ENCODE results near the gene ADTRP.

The ADTRP gene

DNA sequence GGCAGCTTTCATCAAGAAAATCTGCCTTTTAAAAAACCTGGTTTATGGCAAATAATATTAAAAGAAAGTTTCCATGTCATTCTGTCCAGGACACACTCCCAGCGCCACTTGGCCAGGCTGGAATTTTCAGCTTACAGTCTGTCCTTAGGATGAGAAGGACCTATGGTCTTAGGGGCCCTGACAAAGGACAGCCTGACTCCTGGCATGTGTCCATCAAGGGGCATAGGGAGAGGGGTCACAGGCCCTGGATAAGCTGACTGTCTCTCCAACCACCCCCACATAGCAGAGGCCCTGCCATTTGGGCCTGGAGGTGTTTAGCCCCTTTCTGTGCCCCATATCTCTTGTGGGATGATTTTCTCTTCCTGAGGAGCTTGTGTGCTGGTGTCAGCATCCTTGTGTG lies 60.6 kb downstream of the ADTRP start:
- no peak for DNase-seq
- no peaks in the 10 kb centered on the region for H3K9me3 ChIP-seq (ENCODE audit: control insufficient read depth, low read length)
- no peak overlapping the region for H3K27ac ChIP-seq (ENCODE audit: insufficient read depth, low read length, poor library complexity, severe bottlenecking)
- H3K36me3 ChIP-seq (ENCODE audit: control insufficient read depth, insufficient read depth, low read length) = peaks cover 25% of the 10 kb centered on the region
- no peak overlapping the region for H3K4me3 ChIP-seq (ENCODE audit: insufficient read depth, low read depth, low read length, poor library complexity, severe bottlenecking)
- no peaks in the 10 kb centered on the region for H3K27me3 ChIP-seq (replicated peaks; ENCODE audit: control insufficient read depth, insufficient read depth, low read length, poor library complexity, severe bottlenecking)
- peaks cover 17% of the 10 kb centered on the region for H3K4me1 ChIP-seq (ENCODE audit: control insufficient read depth, insufficient read depth, low read length, poor library complexity, severe bottlenecking)

DNA sequence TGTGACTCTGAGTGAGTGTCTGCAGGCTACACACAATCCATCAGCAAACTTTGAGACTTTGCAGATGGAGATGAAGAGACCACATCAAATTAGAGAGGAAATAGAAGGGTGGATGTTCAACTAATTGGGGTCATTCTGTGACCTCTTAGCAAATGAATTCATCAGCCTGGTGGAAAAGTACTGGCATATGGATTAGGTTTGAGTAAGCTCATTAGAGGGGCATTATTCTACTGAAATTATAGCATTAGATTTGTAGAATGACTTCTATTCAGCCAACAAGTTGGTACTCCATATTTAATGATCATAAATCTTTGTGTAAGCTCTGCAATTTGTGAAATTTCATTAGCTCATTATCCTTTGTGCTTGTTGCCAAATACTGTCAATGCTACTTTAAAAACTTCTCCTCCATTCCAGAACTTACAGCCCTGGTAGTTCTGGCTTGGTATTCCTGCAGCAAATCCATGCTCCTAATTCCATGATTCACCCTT lies 63.8 kb downstream of the ADTRP start:
- Histone ChIP-seq H3K27ac (ENCODE audit: insufficient read depth, low read length, poor library complexity, severe bottlenecking) (peak overlapping the region; percentile 54), H3K4me1 (ENCODE audit: control insufficient read depth, insufficient read depth, low read length, poor library complexity, severe bottlenecking) (peaks cover 48% of the 10 kb centered on the region)

GRCh38 chr6:11714116-11714797 lies 64.3 kb downstream of the ADTRP start:
- no peak for DNase-seq
- Histone ChIP-seq H3K27ac (ENCODE audit: insufficient read depth, low read length, poor library complexity, severe bottlenecking) (peak overlapping the region; percentile 54), H3K9me3 (ENCODE audit: control insufficient read depth, low read length) (no peaks in the 10 kb centered on the region), H3K36me3 (ENCODE audit: control insufficient read depth, insufficient read depth, low read length) (peaks cover 11% of the 10 kb centered on the region), H3K4me3 (ENCODE audit: insufficient read depth, low read depth, low read length, poor library complexity, severe bottlenecking) (no peak overlapping the region), H3K4me1 (ENCODE audit: control insufficient read depth, insufficient read depth, low read length, poor library complexity, severe bottlenecking) (peaks cover 53% of the 10 kb centered on the region), H3K27me3 (replicated peaks; ENCODE audit: control insufficient read depth, insufficient read depth, low read length, poor library complexity, severe bottlenecking) (no peaks in the 10 kb centered on the region)

More for the DNA sequence above, 63.8 kb downstream of the ADTRP start:
- peaks cover 16% of the 10 kb centered on the region for H3K36me3 ChIP-seq (ENCODE audit: control insufficient read depth, insufficient read depth, low read length)
- no peak overlapping the region for H3K4me3 ChIP-seq (ENCODE audit: insufficient read depth, low read depth, low read length, poor library complexity, severe bottlenecking)
- no peaks in the 10 kb centered on the region for H3K27me3 ChIP-seq (replicated peaks; ENCODE audit: control insufficient read depth, insufficient read depth, low read length, poor library complexity, severe bottlenecking)
- H3K9me3 ChIP-seq (ENCODE audit: control insufficient read depth, low read length) = no peaks in the 10 kb centered on the region
- DNase-seq = no peak

DNA sequence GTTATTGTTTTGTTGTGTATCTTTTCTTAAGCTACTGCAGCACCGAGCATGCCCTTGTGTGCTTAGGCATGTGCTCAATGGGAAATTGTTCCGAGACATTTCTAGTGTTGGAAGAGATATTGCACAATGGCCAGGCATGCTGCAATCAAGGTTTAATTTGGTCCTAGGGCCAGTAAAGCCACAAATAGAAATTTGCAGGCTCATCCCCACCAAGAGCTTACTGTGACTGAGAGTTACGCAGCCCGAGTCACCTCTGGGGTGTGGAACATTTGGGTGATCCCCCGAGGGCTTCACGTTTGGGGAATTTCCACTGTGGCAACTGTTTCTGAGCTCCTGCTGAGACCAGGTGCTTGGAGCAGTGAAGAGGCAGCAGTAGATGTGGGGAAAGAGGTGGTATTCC lies 65.8 kb downstream of the ADTRP start:
- DNase-seq = no peak
- Histone ChIP-seq H3K27me3 (replicated peaks; ENCODE audit: control insufficient read depth, insufficient read depth, low read length, poor library complexity, severe bottlenecking) (no peaks in the 10 kb centered on the region), H3K9me3 (ENCODE audit: control insufficient read depth, low read length) (no peaks in the 10 kb centered on the region), H3K4me3 (ENCODE audit: insufficient read depth, low read depth, low read length, poor library complexity, severe bottlenecking) (no peak overlapping the region), H3K36me3 (ENCODE audit: control insufficient read depth, insufficient read depth, low read length) (no peaks in the 10 kb centered on the region), H3K4me1 (ENCODE audit: control insufficient read depth, insufficient read depth, low read length, poor library complexity, severe bottlenecking) (peaks cover 53% of the 10 kb centered on the region), H3K27ac (ENCODE audit: insufficient read depth, low read length, poor library complexity, severe bottlenecking) (peak overlapping the region; percentile 55)

- DNase-seq = no peak
- Histone ChIP-seq H3K27ac (ENCODE audit: insufficient read depth, low read length, poor library complexity, severe bottlenecking) (peak overlapping the region; percentile 55), H3K4me1 (ENCODE audit: control insufficient read depth, insufficient read depth, low read length, poor library complexity, severe bottlenecking) (peaks cover 53% of the 10 kb centered on the region), H3K36me3 (ENCODE audit: control insufficient read depth, insufficient read depth, low read length) (no peaks in the 10 kb centered on the region), H3K27me3 (replicated peaks; ENCODE audit: control insufficient read depth, insufficient read depth, low read length, poor library complexity, severe bottlenecking) (no peaks in the 10 kb centered on the region), H3K9me3 (ENCODE audit: control insufficient read depth, low read length) (no peaks in the 10 kb centered on the region), H3K4me3 (ENCODE audit: insufficient read depth, low read depth, low read length, poor library complexity, severe bottlenecking) (no peak overlapping the region)
Measured at GRCh38 chr6:11711984-11712711, 66.5 kb downstream of the ADTRP start.

DNA sequence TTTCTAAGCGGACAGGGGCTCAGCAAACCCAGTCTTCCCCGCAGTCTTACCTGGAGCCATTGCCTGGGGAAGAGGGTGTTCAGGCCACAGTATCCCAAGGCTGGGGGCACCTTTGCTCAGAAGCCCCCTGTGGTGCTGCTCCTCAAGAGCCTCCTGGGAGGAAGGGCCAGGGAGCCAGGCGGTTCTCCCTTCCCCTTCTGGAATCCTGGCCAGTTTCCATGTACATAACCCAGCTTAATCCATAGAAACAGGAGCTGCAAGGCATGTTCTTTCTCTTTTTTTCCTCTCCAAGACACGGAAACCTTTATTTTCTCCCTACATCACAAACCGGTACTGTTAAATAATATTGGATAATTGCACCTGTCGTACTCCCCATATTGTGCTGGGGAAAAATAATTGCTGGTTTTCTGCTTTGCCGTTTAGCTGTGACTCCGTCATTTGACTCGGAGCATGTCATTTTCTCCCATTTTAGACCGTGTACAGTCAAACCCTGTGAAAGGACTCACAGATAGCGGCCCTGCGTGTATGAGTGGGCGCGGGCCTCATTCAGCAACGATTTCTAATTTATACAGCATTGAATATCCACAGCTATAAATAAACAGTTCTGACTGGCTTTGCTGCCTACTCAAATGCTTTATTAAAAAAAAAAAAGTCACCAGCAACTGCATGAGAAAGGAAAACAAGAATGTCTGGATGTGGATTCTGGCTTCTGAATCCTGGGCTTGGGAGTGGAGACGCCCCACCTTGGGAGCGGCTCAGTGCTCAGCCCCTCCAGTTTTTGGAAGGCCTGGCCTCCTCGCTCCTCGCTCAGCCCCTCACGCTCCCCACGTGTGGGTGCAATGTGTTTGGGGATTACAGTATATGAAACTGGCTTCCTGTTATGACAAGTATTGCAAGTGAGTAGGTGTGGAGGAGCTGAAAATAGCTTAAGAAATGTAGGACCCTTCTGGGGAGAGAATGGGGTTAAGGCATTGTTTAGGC lies 67.3 kb downstream of the ADTRP start:
- Histone ChIP-seq H3K27me3 (replicated peaks; ENCODE audit: control insufficient read depth, insufficient read depth, low read length, poor library complexity, severe bottlenecking) (no peaks in the 10 kb centered on the region), H3K36me3 (ENCODE audit: control insufficient read depth, insufficient read depth, low read length) (no peaks in the 10 kb centered on the region), H3K4me1 (ENCODE audit: control insufficient read depth, insufficient read depth, low read length, poor library complexity, severe bottlenecking) (peaks cover 53% of the 10 kb centered on the region), H3K27ac (ENCODE audit: insufficient read depth, low read length, poor library complexity, severe bottlenecking) (peak overlapping the region; percentile 55), H3K9me3 (ENCODE audit: control insufficient read depth, low read length) (no peaks in the 10 kb centered on the region), H3K4me3 (ENCODE audit: insufficient read depth, low read depth, low read length, poor library complexity, severe bottlenecking) (peak overlapping the region; percentile 11)
- DNase-seq = no peak

- Histone ChIP-seq H3K27me3 (replicated peaks; ENCODE audit: control insufficient read depth, insufficient read depth, low read length, poor library complexity, severe bottlenecking) (no peaks in the 10 kb centered on the region), H3K4me1 (ENCODE audit: control insufficient read depth, insufficient read depth, low read length, poor library complexity, severe bottlenecking) (peaks cover 53% of the 10 kb centered on the region), H3K27ac (ENCODE audit: insufficient read depth, low read length, poor library complexity, severe bottlenecking) (peak overlapping the region; percentile 55), H3K36me3 (ENCODE audit: control insufficient read depth, insufficient read depth, low read length) (no peaks in the 10 kb centered on the region), H3K9me3 (ENCODE audit: control insufficient read depth, low read length) (no peaks in the 10 kb centered on the region), H3K4me3 (ENCODE audit: insufficient read depth, low read depth, low read length, poor library complexity, severe bottlenecking) (no peak overlapping the region)
- DNase-seq = no peak
Measured at GRCh38 chr6:11710311-11710761, 68.3 kb downstream of the ADTRP start.

- Histone ChIP-seq H3K4me1 (ENCODE audit: control insufficient read depth, insufficient read depth, low read length, poor library complexity, severe bottlenecking) (peaks cover 18% of the 10 kb centered on the region), H3K27me3 (replicated peaks; ENCODE audit: control insufficient read depth, insufficient read depth, low read length, poor library complexity, severe bottlenecking) (no peaks in the 10 kb centered on the region), H3K27ac (ENCODE audit: insufficient read depth, low read length, poor library complexity, severe bottlenecking) (no peak overlapping the region), H3K36me3 (ENCODE audit: control insufficient read depth, insufficient read depth, low read length) (no peaks in the 10 kb centered on the region), H3K4me3 (ENCODE audit: insufficient read depth, low read depth, low read length, poor library complexity, severe bottlenecking) (no peak overlapping the region), H3K9me3 (ENCODE audit: control insufficient read depth, low read length) (no peaks in the 10 kb centered on the region)
- DNase-seq = no peak
Measured at GRCh38 chr6:11706171-11706570, 72.4 kb downstream of the ADTRP start.

DNA sequence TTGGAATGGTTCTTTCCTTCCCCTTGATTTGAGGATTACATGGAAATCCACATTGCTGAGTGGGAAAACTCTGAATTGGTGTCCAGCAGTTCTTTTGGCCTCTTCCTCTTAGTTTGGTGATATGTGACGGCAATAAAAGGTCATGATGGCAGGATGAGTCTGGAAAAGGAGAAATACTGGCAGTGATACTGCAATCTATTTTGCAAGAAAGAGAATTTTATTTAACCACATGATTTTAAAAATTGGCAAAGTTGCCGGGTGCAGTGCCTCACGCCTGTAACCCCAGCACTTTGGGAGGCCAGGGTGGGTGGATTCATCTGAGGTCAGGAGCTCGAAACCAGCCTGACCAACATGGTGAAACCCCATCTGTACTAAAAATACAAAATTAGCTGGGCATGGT lies 73.1 kb downstream of the ADTRP start:
- Histone ChIP-seq H3K36me3 (ENCODE audit: control insufficient read depth, insufficient read depth, low read length) (no peaks in the 10 kb centered on the region), H3K9me3 (ENCODE audit: control insufficient read depth, low read length) (no peaks in the 10 kb centered on the region), H3K4me1 (ENCODE audit: control insufficient read depth, insufficient read depth, low read length, poor library complexity, severe bottlenecking) (peaks cover 11% of the 10 kb centered on the region), H3K27me3 (replicated peaks; ENCODE audit: control insufficient read depth, insufficient read depth, low read length, poor library complexity, severe bottlenecking) (no peaks in the 10 kb centered on the region), H3K27ac (ENCODE audit: insufficient read depth, low read length, poor library complexity, severe bottlenecking) (no peak overlapping the region), H3K4me3 (ENCODE audit: insufficient read depth, low read depth, low read length, poor library complexity, severe bottlenecking) (no peak overlapping the region)
- no peak for DNase-seq
